Measurements from ENCODE around the gene SNAI1.
"Not testable (repeated sequence)": the region's sequence is repeated elsewhere in the genome, so short reads cannot be mapped to it uniquely, and the experiment has no call there.

Gene SNAI1

GRCh38 chr20:49964964-49965780 lies 17.6 kb upstream of the SNAI1 start:
- DNase-seq: peak; percentile 58 to 76

GRCh38 chr20:49965781-49966305 lies 16.9 kb upstream of the SNAI1 start:
- DNase-seq: peak; percentile 57 to 73

GRCh38 chr20:49966861-49967260 lies 15.9 kb upstream of the SNAI1 start:
- DNase-seq: no peak

- DNase-seq: peak; percentile 28 to 32
These were observed 13.5 kb upstream of the SNAI1 start for GRCh38 chr20:49969234-49969633.

- DNase-seq: no peak
These were observed 12.8 kb upstream of the SNAI1 start for GRCh38 chr20:49969946-49970345.

- no peak for DNase-seq
These were observed 12.3 kb upstream of the SNAI1 start for GRCh38 chr20:49970498-49970897.

GRCh38 chr20:49973981-49974380 lies 8.8 kb upstream of the SNAI1 start:
- DNase-seq: no peak

GRCh38 chr20:49976542-49976941 lies 6.2 kb upstream of the SNAI1 start:
- no peak for DNase-seq

- DNase-seq: not testable (repeated sequence)
These were observed 5.0 kb upstream of the SNAI1 start for GRCh38 chr20:49977740-49978139.

GRCh38 chr20:49978685-49979029 lies 4.1 kb upstream of the SNAI1 start:
- no peak for DNase-seq

GRCh38 chr20:49979030-49979832 lies 3.5 kb upstream of the SNAI1 start:
- DNase-seq: peak; percentile 22 to 33

- no peak for DNase-seq
These were observed 2.4 kb upstream of the SNAI1 start for GRCh38 chr20:49980140-49981008.

GRCh38 chr20:49981218-49982071 lies 1.3 kb upstream of the SNAI1 start:
- no peak for DNase-seq

- no peak for DNase-seq
These were observed 771 bp upstream of the SNAI1 start for GRCh38 chr20:49982072-49982345.

- no peak for DNase-seq
These were observed 505 bp downstream of the SNAI1 start for GRCh38 chr20:49983123-49983847.

- DNase-seq: no peak
These were observed 1.1 kb downstream of the SNAI1 start for GRCh38 chr20:49983848-49984408.

GRCh38 chr20:49984426-49985153 lies 1.8 kb downstream of the SNAI1 start:
- no peak for DNase-seq

GRCh38 chr20:49985157-49985556 lies 2.4 kb downstream of the SNAI1 start:
- no peak for DNase-seq

- DNase-seq: no peak
These were observed 2.8 kb downstream of the SNAI1 start for GRCh38 chr20:49985617-49986016.

GRCh38 chr20:49986049-49986448 lies 3.3 kb downstream of the SNAI1 start:
- no peak for DNase-seq
